Testis (tissue), 2 donors: ENCODE data around the gene PHF2.
A peak's percentile ranks its signal among the peaks of the same experiment; 100 is the strongest.

Experiments used
- CTCF ChIP-seq, 3 experiments: fragments of 450-650 bp in 2 of 3; fragments of 200-600 bp in 1 of 3; sonication (generic) in 1 of 3; IDR thresholded peaks; one replicate each; pipeline ENCODE4 v1.5.1; 2016 to 2019; ENCODE audit warnings: antibody characterized with exemption in 3 of 3, mild to moderate bottlenecking in 2 of 3, moderate library complexity in 1 of 3
- POLR2A ChIP-seq: fragments of 450-650 bp; IDR thresholded peaks from one replicate; pipeline ENCODE4 v1.6.1; 2017; ENCODE audit warnings: antibody characterized with exemption, mild to moderate bottlenecking, moderate library complexity

DNA sequence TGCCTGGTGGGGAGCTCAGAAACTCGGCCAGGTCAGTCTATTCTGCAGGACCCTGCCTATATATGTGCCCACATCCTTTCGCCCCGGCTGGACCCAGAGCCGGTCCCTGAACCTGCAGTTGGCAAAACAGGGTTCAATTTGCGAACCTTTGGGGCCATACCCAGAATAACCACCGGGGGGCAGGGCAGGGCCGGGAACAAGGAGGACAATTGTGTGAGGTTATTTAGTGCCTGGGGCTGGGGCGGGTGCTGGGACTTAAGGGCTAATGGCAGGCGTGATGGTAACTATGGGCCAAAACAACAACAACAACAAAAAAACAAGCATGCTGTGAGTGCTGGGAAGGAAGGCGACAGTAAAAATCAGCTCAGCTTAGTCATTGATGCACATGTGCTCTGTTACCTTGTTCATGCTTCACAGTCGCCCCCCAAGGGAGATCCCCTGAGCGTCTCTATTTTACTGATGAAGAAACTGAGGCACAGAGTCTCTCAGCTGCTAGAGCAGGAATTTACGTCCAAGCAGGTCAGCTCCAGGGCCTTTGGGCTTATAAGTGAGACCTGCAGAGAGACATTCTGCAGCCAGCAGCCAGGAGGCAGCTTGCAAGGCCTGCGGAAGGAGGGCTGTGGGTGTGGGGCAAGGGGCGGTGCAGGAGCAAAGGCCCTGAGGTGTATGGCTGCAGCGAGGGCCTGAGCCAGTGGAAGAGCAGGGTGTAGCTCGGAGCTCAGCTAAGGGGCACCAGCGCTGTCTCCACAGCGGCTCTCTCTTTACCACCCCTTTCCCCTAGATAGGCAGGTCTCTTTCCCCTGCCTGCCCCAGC, 106.0 kb downstream of the PHF2 start:
- peak; percentile 54 to 79 (median 74) for TF ChIP-seq CTCF (IDR thresholded peaks at IDR 0.05)
- no peak for TF ChIP-seq POLR2A
